DMS153 treated with DMSO at 0.1 percent for 48 hours (cell line): ENCODE results near the gene QRSL1.
"Not testable (repeated sequence)": the region's sequence is repeated elsewhere in the genome, so short reads cannot be mapped to it uniquely, and the experiment has no call there.

Source experiments
- DNase-seq: peaks from one replicate; lab custom pipeline; 2025; ENCODE audit not compliant: unreplicated experiment; lab: John Stamatoyannopoulos, UW

Gene QRSL1

DNA sequence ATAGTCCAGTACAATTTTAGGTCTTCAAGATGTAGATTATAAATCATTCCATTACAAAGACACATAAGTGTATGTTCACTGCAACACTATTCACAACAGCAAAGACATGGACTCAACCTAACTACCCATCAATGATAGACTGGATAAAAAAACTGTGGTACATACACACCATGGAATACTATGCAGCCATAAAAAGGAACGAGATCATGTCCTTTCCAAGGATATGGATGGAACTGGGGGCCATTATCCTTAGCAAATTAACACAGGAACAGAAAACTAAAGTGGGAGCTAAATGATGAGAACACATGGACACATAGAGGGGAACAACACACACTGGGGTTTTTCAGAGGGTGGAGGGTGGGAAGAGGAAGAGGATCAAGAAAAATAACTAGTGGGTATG, 6.3 kb upstream of the QRSL1 start:
- no peak for DNase-seq

GRCh38 chr6:106626485-106626884, 2.9 kb upstream of the QRSL1 start:
- DNase-seq, result no peak

- DNase-seq, result not testable (repeated sequence)
Observed at GRCh38 chr6:106627760-106628159, 1.6 kb upstream of the QRSL1 start.

DNA sequence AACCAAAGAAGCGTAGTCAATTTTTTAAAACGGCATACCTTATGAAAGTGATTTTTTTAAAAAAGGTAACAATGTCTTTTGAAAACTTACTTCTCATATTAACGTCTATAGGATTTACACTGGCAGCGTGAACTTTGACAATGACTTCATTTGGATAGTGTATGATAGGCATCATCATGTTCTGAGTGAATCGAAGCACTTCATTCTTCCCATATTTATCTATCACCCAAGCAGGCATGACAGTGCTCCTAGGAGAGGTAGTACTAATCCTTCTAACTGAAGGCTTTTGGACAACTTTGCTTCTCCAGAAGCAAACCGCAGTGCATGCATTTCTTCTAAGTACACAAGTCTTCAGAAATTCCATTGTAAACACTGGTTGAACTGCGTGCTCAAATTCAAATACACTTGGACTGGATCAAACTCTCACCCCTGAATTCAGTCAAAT, 698 bp upstream of the QRSL1 start:
- peak; percentile 33 for DNase-seq

GRCh38 chr6:106629859-106630163, 433 bp downstream of the QRSL1 start:
- no peak for DNase-seq

DNA sequence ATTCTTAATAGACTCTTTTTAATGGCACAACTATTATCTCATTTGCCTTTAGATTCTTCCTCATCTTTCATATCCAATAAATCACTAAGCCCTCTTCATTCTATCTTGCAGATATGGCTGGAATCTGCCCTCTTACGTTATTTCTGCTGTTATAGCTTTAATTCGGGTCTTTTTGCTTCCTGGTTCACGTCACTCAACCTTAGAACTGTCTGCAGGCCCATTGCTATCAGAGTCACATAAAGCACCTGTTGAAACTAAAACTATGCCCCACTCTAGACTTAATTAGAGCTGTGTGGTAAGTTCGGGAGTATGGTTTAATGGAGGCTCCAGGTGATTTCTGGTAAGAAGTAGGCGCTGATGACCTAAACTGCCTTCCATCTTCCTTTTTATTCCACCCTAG, 988 bp downstream of the QRSL1 start:
- no peak for DNase-seq

GRCh38 chr6:106631346-106631745, 2.0 kb downstream of the QRSL1 start:
- no peak for DNase-seq

DNA sequence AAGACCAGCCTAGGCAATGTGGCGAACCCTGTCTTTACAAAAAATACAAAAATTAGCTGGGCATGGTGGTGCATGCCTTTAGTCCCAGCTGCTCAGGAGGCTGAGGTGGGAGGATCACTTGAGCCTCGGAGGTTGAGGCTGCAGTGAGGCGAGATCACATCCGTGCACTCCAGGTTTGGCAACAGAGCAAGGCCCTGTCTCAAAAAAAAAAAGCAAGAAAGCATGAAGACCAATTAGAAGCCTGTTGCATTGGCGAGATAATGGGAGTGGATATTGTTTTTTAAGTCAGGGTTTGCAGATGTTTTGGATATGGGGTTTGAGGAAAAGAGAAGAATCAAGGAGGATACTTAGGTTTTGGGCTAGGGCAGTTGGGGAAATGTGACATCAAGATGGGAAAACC, 5.2 kb downstream of the QRSL1 start:
- no peak for DNase-seq

- DNase-seq, result no peak
Observed at GRCh38 chr6:106637051-106637716, 7.8 kb downstream of the QRSL1 start.

DNA sequence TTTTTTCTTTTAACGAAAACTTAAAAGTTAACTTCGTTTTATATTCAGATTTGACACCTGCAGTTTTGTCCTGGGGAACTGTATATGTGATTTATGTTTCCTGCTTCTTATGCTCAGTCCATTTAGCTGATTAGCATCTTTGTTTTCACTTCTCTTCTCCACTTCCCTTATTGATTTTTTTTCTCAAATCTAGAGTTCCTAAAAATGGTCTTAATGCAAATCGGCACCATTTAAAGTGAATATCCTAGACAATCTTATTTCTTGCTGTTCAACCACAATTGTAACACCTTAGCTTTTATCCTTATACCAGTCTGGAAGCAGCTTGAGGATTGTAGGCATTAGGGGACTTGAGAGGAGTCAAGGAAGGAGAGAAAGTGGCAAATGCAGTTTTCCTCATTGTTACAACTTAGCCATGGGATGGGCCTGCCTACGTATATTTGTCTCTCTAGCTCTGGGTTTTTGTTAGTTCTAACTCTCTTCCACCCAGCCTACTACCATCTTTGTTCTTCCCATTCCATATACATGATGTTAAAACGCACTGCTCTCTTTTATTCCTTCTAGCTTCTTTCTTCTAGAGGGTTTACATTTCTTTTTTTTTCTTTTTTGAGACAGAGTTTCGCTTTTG, 8.5 kb downstream of the QRSL1 start:
- no peak for DNase-seq

GRCh38 chr6:106639812-106640211, 10.4 kb downstream of the QRSL1 start:
- DNase-seq, result no peak

GRCh38 chr6:106642476-106642875, 13.1 kb downstream of the QRSL1 start:
- no peak for DNase-seq

- no peak for DNase-seq
Observed at GRCh38 chr6:106643061-106643460, 13.7 kb downstream of the QRSL1 start.

GRCh38 chr6:106648651-106649308, 19.4 kb downstream of the QRSL1 start:
- no peak for DNase-seq

- DNase-seq, result no peak
Observed at GRCh38 chr6:106658469-106658868, 29.1 kb downstream of the QRSL1 start.

DNA sequence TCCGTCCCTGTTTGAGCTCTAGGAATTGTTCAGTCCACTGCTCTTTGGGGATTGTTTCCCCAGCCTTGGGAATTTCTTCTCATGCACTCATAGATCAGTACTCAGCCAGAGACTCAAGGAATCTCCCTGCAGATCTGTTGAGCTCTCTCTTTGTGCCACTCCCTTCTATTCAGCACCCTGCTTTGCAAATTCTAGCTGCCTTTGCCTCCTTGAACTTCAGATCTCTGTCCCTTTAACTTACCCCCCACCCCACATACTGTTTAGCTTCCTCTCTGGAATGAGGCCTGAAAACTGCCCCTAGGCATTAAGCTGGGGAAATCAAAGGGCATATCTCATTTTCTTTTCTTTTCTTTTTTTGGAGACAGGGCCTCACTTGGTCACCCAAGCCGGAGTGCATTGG, 30.5 kb downstream of the QRSL1 start:
- no peak for DNase-seq

DNA sequence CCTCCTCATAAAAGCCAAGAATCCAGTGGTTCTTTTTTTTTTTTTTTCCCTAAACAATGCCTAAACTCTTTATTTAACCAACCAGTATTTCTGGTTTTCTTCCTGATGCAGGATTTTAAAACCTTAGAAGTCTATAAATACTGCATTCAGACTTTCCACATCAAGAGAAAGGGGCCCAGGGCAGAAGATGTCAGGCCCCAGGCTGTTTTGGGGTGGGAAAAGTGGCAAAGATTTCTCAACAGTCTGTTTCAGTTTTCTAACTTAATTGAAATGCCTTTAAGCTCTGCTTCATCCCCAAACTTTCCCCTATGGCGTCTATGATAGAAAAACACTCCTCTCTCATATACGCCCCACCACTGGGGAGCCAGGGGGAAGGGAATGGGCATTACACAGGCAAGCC, 33.1 kb downstream of the QRSL1 start:
- DNase-seq, result no peak

DNA sequence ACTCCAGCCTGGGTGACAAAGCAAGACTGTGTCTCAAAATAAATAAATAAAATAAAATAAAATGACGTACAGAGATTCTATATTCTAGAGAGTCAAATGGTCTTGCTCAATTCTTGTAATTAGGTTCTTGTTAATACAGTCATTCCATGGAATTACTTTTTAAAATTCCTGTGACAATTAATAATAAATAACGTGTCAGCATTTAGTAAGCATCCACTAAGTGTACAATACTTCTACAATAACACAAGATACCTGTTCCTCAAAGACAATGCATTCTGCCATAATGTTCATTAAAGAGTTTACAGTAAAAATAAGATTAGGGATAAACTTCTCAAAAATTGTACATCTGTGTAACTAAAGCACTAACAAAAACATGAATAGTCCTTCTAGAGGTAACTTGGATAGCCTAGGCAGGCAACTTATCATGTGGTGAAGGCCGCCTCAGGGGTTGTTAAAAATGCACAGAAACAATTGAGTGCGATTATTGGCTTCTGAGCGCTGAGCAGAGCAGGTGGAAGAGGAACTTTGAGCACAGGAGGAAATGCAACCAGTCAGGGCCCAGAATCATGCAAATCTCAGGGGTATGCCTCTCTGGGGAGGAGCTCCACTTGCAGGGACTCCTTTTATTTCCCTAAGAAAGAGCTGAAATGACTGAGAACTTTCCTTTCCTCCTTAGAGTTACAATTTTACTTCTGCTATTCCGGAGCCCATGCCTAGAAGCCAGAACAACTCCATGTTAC, 37.1 kb downstream of the QRSL1 start:
- DNase-seq, result no peak

GRCh38 chr6:106667022-106667402, 37.6 kb downstream of the QRSL1 start:
- DNase-seq, result no peak

DNA sequence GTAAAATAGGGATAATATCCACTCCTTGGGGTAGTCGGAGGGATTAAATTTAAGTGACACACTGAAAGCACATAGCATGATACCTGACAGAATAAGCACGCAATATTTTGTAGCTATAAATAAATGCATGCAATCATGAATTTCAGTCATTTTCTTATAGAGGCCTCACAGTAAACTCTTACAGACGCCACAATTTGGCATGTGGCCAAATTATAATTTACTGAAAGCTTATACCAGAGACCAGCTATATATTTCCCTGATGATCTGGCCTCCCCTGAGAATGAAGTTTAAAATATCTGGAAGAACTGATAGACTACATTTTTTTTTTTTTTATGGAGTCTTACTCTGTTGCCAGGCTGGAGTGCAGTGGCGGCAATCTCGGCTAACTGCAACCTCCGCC, 40.9 kb downstream of the QRSL1 start:
- no peak for DNase-seq

- no peak for DNase-seq
Observed at GRCh38 chr6:106671651-106672050, 42.3 kb downstream of the QRSL1 start.
